NT2/D1 (cell line): Measurements from ENCODE around the gene HORMAD2.

Source experiments
- DNase-seq: peaks from one replicate; pipeline ENCODE4 v3.0.0-alpha.2; 2011; ENCODE audit warnings: low read depth, low spot score
- H3K27me3 ChIP-seq: 2 replicates; pipeline ENCODE4 v1.6.0; 2011; ENCODE audit warnings: mild to moderate bottlenecking; ENCODE audit not compliant: insufficient read length, insufficient read depth
- H3K36me3 ChIP-seq: 2 replicates; pipeline ENCODE4 v1.6.1; 2011; ENCODE audit warnings: mild to moderate bottlenecking, low read length, mixed read lengths; ENCODE audit not compliant: insufficient read depth, insufficient read length
- H3K4me1 ChIP-seq: 2 replicates; pipeline ENCODE4 v1.5.1; 2011; ENCODE audit not compliant: insufficient read depth, insufficient read length
- H3K4me3 ChIP-seq: 2 replicates; pipeline ENCODE4 v1.5.1; 2011; ENCODE audit warnings: low read depth; ENCODE audit not compliant: insufficient read length
- H3K9ac ChIP-seq: 2 replicates; pipeline ENCODE4 v1.6.0; 2011; ENCODE audit warnings: low read depth; ENCODE audit not compliant: insufficient read length
- H3K9me3 ChIP-seq: 2 replicates; pipeline ENCODE4 v1.5.1; 2011; ENCODE audit warnings: mild to moderate bottlenecking, low read length; ENCODE audit not compliant: insufficient read depth
- SUZ12 ChIP-seq: IDR thresholded peaks from 2 replicates; pipeline ENCODE4 v1.6.1; 2011; ENCODE audit not compliant: insufficient read length, insufficient read depth; ENCODE audit errors: extremely low read depth
- YY1 ChIP-seq: IDR thresholded peaks from 2 replicates; pipeline ENCODE4 v1.6.1; 2011; ENCODE audit not compliant: insufficient read length, insufficient read depth
- ZNF274 ChIP-seq: IDR thresholded peaks from 2 replicates; pipeline ENCODE4 v1.6.1; 2011; ENCODE audit warnings: mild to moderate bottlenecking, low read depth, low read length

The HORMAD2 gene

DNA sequence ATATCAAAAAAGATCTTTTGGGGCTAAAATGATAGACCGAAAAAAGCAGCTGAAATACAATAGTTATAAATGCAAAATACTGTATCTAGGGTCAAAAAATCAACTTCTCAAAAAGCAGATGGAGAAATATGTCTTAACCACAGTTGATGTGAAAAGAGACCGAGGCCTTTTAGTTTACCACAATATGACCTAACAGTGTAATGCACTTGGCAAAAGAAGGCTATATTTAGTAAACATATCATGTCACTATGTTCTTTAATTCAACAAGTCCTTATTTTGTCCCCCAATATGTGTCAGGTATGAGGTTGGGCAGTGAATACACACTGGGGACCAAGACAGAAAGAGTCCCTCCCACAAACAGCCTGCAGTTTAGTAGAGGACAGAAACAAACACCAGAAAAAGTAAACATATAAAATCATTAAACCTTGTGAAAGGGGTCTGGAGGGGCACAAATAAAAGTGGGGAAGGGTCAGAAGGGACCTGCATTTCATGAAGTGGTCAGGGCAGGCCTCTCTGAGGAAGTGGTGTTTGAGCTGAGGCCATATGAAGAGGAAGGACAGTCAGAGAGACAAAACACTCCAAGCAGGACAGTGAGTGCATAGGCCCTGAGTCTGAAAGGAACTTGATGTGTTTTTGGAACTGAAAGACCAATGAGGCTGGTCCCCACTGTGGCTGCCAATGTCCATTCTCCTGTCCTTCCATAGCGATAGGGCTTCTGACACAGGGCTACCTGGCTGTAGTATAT, 112.9 kb downstream of the HORMAD2 start:
- Histone ChIP-seq H3K9ac (no peak overlapping the region), H3K4me3 (no peak overlapping the region), H3K9me3 (peaks cover 5% of the 10 kb centered on the region; the same call in 1 of the 2 replicates), H3K27me3 (no peaks in the 10 kb centered on the region), H3K36me3 (no peaks in the 10 kb centered on the region), H3K4me1 (peaks cover 3% of the 10 kb centered on the region)
- no peak for TF ChIP-seq YY1
- TF ChIP-seq SUZ12: no peak
- no peak for TF ChIP-seq ZNF274
- DNase-seq: no peak

DNA sequence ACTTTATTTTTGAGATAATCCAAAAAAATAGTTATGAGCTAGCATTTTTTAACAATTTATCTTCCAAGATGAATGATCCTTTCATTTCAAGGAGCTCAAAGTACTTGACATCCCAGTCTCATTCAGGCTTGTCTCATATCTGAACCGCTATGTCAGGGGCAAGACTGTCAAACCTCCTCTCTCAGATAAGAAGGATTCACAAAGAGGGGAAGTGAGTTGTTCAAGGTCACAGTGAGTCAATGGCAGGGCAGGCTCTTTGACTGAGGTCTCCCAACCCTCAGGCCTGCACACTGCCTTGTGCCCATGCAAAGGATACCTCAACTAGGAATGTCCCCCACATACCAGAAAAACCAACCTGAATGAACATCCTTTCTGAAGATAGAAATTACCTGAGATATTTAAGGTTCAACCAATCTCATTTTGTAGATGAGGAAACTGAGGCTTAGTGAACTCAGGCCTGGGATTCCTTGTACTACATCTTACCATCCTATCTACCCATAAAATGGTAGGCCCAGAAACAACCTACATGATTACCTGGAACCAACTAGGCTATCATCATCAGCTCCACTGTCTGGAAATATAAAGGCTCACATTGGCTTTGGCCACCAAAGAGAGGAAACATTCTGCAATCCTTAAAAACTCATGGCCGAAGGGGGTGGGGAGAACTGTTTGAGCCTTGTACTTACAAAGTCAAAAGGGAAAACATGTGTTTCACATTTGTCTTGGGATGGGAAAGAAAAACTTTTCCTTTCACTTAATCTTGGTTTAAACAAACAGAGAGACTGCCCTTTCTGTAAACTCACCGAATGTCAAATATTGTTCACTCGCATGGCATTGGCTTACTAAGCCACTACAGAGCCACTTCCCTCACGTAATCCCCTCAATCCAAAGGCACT, 115.2 kb downstream of the HORMAD2 start:
- Histone ChIP-seq H3K4me1 (peaks cover 3% of the 10 kb centered on the region), H3K27me3 (no peaks in the 10 kb centered on the region), H3K9me3 (peaks cover 6% of the 10 kb centered on the region; the same call in 1 of the 2 replicates), H3K9ac (no peak overlapping the region), H3K36me3 (no peaks in the 10 kb centered on the region), H3K4me3 (no peak overlapping the region)
- TF ChIP-seq SUZ12: no peak
- TF ChIP-seq ZNF274: no peak
- no peak for TF ChIP-seq YY1
- no peak for DNase-seq

DNA sequence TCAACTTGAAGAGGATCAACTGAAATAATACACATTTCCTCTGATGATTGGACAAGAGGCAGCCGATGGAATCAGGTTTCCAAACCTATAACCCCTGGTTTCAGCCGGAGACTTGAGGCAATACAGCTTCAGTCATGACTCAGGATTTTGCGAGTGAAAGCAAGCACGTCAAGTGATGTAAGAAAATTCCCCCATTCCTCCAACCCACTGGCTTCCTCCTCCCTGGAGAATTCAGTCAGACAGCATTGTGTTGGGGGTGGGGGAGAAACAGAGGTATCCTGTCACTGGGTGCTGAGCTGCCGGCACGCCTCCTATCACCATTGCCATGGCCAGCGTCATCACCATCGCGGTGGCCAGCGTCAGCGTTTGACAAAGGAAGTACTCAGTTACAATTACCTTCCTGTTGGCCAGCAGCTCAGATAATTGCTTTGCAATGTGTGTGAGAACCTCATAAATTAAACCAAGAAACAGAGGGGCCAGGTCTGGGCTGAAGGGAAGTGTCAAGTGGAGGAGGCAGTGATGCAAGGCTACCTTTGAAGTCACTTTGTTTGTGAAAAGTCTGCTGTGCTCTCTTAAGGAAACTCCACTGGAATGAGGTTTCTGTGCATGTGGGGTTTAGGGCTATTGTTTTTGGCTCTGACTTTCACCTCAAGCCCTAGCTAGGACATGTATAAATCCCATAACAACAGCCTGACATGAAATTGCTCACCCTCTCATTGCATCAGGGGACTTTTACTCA, 116.0 kb downstream of the HORMAD2 start:
- peaks cover 3% of the 10 kb centered on the region for H3K4me1 ChIP-seq
- TF ChIP-seq ZNF274 (no peak), YY1 (no peak), SUZ12 (no peak)
- no peaks in the 10 kb centered on the region for H3K27me3 ChIP-seq
- DNase-seq: peak; percentile 57
- H3K9me3 ChIP-seq: peaks cover 6% of the 10 kb centered on the region; the same call in 1 of the 2 replicates
- H3K9ac ChIP-seq: peak overlapping the region; percentile 32
- no peak overlapping the region for H3K4me3 ChIP-seq
- H3K36me3 ChIP-seq: no peaks in the 10 kb centered on the region

DNA sequence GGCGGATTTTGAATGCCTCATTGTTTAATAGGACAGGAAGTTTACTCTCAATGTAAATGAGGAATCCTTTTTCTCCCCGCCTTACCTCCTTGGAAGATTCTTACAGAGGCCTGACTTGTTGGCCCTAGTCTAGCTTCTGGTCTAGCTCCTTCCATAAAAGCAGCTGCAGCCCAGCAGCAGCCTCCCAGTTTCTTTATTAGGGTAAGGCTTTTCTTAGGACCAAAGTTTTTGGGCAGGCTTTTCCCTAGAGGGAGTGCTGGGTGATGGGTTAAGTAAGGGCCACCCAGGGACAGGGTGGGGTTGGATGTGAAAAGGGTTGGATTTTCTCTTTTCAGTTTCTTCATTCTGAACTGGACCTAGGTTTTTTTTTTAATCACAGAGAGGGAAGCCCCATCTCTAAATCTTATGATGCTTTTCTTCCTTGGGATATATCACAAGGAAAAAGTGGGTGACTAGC, 116.6 kb downstream of the HORMAD2 start:
- Histone ChIP-seq H3K27me3 (no peaks in the 10 kb centered on the region), H3K9me3 (peaks cover 6% of the 10 kb centered on the region; the same call in 1 of the 2 replicates), H3K4me1 (peaks cover 3% of the 10 kb centered on the region), H3K4me3 (no peak overlapping the region), H3K9ac (peak overlapping the region; percentile 32), H3K36me3 (no peaks in the 10 kb centered on the region)
- TF ChIP-seq ZNF274 (no peak), YY1 (no peak), SUZ12 (no peak)
- no peak for DNase-seq

DNA sequence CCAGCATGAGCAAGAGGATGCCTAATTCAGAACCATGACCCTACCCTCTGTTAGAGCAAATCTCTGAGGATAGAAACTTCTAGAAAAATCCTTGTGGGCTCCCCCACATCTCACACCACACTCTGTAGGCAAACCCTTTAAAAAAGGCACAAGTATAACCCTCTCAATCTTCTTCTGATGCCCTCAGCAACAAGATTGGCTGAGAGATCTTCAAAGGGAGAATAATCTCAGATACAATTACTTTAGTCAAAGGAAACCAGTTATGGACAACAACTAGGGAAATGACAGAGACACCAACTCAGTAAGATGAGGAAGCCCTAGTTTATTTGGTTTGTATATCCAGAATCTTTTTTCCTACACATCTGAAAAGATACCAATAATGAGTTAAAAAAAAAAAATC, 117.1 kb downstream of the HORMAD2 start:
- no peak for DNase-seq
- TF ChIP-seq YY1 (no peak), SUZ12 (no peak), ZNF274 (no peak)
- Histone ChIP-seq H3K9ac (no peak overlapping the region), H3K4me1 (peaks cover 3% of the 10 kb centered on the region), H3K27me3 (no peaks in the 10 kb centered on the region), H3K4me3 (no peak overlapping the region), H3K9me3 (peaks cover 6% of the 10 kb centered on the region; the same call in 1 of the 2 replicates), H3K36me3 (no peaks in the 10 kb centered on the region)

DNA sequence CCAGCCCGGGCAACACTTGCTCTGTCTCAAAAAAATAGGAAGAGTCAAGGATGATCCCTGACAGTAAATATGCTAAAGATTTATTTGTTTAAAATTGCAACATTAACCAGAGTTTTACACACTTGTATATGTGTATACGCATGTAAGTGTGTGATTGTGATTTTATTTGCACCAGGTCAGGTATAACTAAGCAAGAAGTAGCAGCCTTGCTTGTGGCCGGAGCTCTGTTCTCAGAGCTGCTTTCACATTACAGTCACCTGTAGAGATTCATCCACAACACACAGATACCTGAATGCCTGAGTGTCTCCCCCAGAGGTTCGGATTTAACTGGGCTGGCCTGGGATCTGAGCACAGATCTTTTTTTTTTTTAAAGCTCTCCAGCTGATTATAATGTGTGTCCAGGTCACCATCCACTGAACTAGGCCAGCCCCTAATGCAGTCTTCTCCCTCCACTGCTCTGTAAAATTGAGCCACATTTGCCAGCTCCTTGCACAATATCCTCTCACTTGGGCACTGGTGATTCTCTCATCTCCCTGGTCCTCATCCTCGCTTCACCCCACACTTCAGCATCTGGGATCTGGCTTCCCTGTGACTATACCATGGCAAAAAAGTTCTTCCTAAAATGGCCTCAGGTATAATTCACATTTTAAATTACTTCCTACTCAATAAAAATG, 118.0 kb downstream of the HORMAD2 start:
- Histone ChIP-seq H3K36me3 (no peaks in the 10 kb centered on the region), H3K9ac (no peak overlapping the region), H3K27me3 (no peaks in the 10 kb centered on the region), H3K4me3 (no peak overlapping the region), H3K9me3 (peaks cover 6% of the 10 kb centered on the region; the same call in 1 of the 2 replicates), H3K4me1 (peaks cover 3% of the 10 kb centered on the region)
- TF ChIP-seq SUZ12: no peak
- TF ChIP-seq YY1: no peak
- no peak for TF ChIP-seq ZNF274
- no peak for DNase-seq
